Neutrophil (primary cell): ENCODE data around the gene RAPGEF1.

ENCODE experiments used
- H3K27ac ChIP-seq: fragments of 200-600 bp; sonication (generic); 2 replicates; pipeline ENCODE4 v1.5.1; 2016; ENCODE audit warnings: mild to moderate bottlenecking, moderate library complexity
- H3K27me3 ChIP-seq: fragments of 200-600 bp; sonication (generic); 2 replicates; pipeline ENCODE4 v1.6.0; 2016; ENCODE audit warnings: mild to moderate bottlenecking
- H3K36me3 ChIP-seq: fragments of 200-600 bp; sonication (generic); 2 replicates; pipeline ENCODE4 v1.5.1; 2017
- H3K4me1 ChIP-seq, 2 experiments: fragments of 200-600 bp in 1 of 2; sonication (generic) in 1 of 2; 1 replicate in 1 of 2; 2 replicates in 1 of 2; pipeline versions ENCODE4 v1.5.1 to v1.6.1; 2013 to 2016; ENCODE audit warnings: low read depth in 1 of 2, low read length in 1 of 2, mild to moderate bottlenecking in 1 of 2, moderate library complexity in 1 of 2; ENCODE audit not compliant: control insufficient read depth in 1 of 2, insufficient read depth in 1 of 2
- H3K4me3 ChIP-seq, 2 experiments: fragments of 200-600 bp in 1 of 2; sonication (generic) in 1 of 2; 1 replicate in 1 of 2; 2 replicates in 1 of 2; pipeline ENCODE4 v1.5.1; 2013 to 2016; ENCODE audit warnings: low read depth in 1 of 2, low read length in 1 of 2, mild to moderate bottlenecking in 1 of 2, moderate library complexity in 1 of 2
- H3K9me3 ChIP-seq: fragments of 200-600 bp; sonication (generic); 2 replicates; pipeline ENCODE4 v1.5.1; 2016
- CTCF ChIP-seq: fragments of 200-600 bp; sonication (generic); IDR thresholded peaks from 2 replicates; pipeline ENCODE4 v1.5.1; 2016; ENCODE audit warnings: antibody characterized with exemption

Gene RAPGEF1

GRCh38 chr9:131700765-131701435 is 39.0 kb downstream of the RAPGEF1 start:
- TF ChIP-seq CTCF: no peak
- Histone ChIP-seq H3K27me3 (no peaks in the 10 kb centered on the region), H3K27ac (peak overlapping the region; percentile 98), H3K9me3 (no peaks in the 10 kb centered on the region), H3K36me3 (no peaks in the 10 kb centered on the region), H3K4me1 (peaks cover 36 to 55% of the 10 kb centered on the region in 2 experiments), H3K4me3 (no peak overlapping the region)

- H3K9me3 ChIP-seq: no peaks in the 10 kb centered on the region
- TF ChIP-seq CTCF: no peak
- H3K36me3 ChIP-seq: no peaks in the 10 kb centered on the region
- peaks cover 36 to 54% of the 10 kb centered on the region in 2 experiments for H3K4me1 ChIP-seq
- no peaks in the 10 kb centered on the region for H3K27me3 ChIP-seq
- no peak overlapping the region for H3K4me3 ChIP-seq
- peak overlapping the region; percentile 98 for H3K27ac ChIP-seq
Observed at GRCh38 chr9:131700076-131700475, 39.8 kb downstream of the RAPGEF1 start.

- no peaks in the 10 kb centered on the region for H3K36me3 ChIP-seq
- H3K27me3 ChIP-seq: no peaks in the 10 kb centered on the region
- H3K4me3 ChIP-seq: peak overlapping the region in 1 of 2 experiments; percentile 37
- no peaks in the 10 kb centered on the region for H3K9me3 ChIP-seq
- TF ChIP-seq CTCF: peak; percentile 24
- H3K4me1 ChIP-seq: peaks cover 36 to 54% of the 10 kb centered on the region in 2 experiments
- H3K27ac ChIP-seq: peak overlapping the region; percentile 98
Observed at GRCh38 chr9:131698618-131698985, 41.3 kb downstream of the RAPGEF1 start.

GRCh38 chr9:131697908-131698617 is 41.8 kb downstream of the RAPGEF1 start:
- Histone ChIP-seq H3K36me3 (no peaks in the 10 kb centered on the region), H3K4me3 (peak overlapping the region in 1 of 2 experiments; percentile 37), H3K4me1 (peaks cover 36 to 54% of the 10 kb centered on the region in 2 experiments), H3K27ac (peak overlapping the region; percentile 98), H3K27me3 (no peaks in the 10 kb centered on the region), H3K9me3 (no peaks in the 10 kb centered on the region)
- no peak for TF ChIP-seq CTCF

GRCh38 chr9:131697097-131697496 is 42.8 kb downstream of the RAPGEF1 start:
- Histone ChIP-seq H3K4me1 (peaks cover 36 to 60% of the 10 kb centered on the region in 2 experiments), H3K4me3 (no peak overlapping the region), H3K36me3 (no peaks in the 10 kb centered on the region), H3K27ac (peak overlapping the region; percentile 98), H3K9me3 (no peaks in the 10 kb centered on the region), H3K27me3 (no peaks in the 10 kb centered on the region)
- no peak for TF ChIP-seq CTCF
